HepG2 (cell line): Measurements from ENCODE around the gene C1orf35. TPM values are rescaled to one million over a fixed set of nuclear protein-coding genes. Genes with fewer than 3 reads are reported as not detected.

ENCODE experiments used
- CBX2 ChIP-seq, 2 experiments: fragments of 200-600 bp in 1 of 2; sonication (generic); formaldehyde crosslinking in 1 of 2; IDR thresholded peaks; 2 replicates each; pipeline versions ENCODE4 v1.7.0 to v1.8.1; 2018 to 2022; ENCODE audit warnings: low read depth in 2 of 2, low read length in 1 of 2, mild to moderate bottlenecking in 1 of 2, missing genetic modification reagents in 1 of 2
- DMAP1 ChIP-seq: IDR thresholded peaks from 2 replicates; pipeline ENCODE4 v1.6.1; 2016
- E2F5 ChIP-seq: sonication (generic); formaldehyde crosslinking; conservative IDR thresholded peaks from 2 replicates; pipeline ENCODE4 v1.4.0; 2020; ENCODE audit warnings: missing genetic modification reagents
- ELF3 ChIP-seq: IDR thresholded peaks from 2 replicates; pipeline ENCODE4 v1.6.1; 2016; ENCODE audit warnings: missing genetic modification reagents, missing compliant biosample characterization
- FOXP1 ChIP-seq, 2 experiments: fragments of 450-650 bp in 1 of 2; IDR thresholded peaks; 2 replicates each; pipeline ENCODE4 v1.6.1; 2017 to 2018; ENCODE audit warnings: antibody characterized with exemption in 1 of 2
- HNF1B ChIP-seq: sonication (generic); formaldehyde crosslinking; IDR thresholded peaks from 2 replicates; pipeline ENCODE4 v1.5.1; 2020; ENCODE audit warnings: mild to moderate bottlenecking, moderate library complexity, missing genetic modification reagents
- MEIS2 ChIP-seq: sonication (generic); formaldehyde crosslinking; IDR thresholded peaks from 2 replicates; pipeline ENCODE4 v1.9.0; 2021; ENCODE audit warnings: mild to moderate bottlenecking, missing genetic modification reagents
- MYC ChIP-seq: sonication (generic); formaldehyde crosslinking; IDR thresholded peaks from 2 replicates; pipeline ENCODE4 v1.9.0; 2021; ENCODE audit warnings: missing genetic modification reagents, borderline replicate concordance
- RARA ChIP-seq: IDR thresholded peaks from 2 replicates; pipeline ENCODE4 v1.6.1; 2016; ENCODE audit warnings: missing genetic modification reagents, missing compliant biosample characterization
- REPIN1 ChIP-seq: sonication (generic); formaldehyde crosslinking; IDR thresholded peaks from 2 replicates; pipeline ENCODE4 v1.8.0; 2022; ENCODE audit warnings: missing genetic modification reagents, low read depth, mild to moderate bottlenecking, borderline replicate concordance
- SALL2 ChIP-seq: sonication (generic); formaldehyde crosslinking; IDR thresholded peaks from 2 replicates; pipeline ENCODE4 v1.8.1; 2023; ENCODE audit warnings: mild to moderate bottlenecking, missing genetic modification reagents, inconsistent platforms
- SIX4 ChIP-seq: sonication (generic); formaldehyde crosslinking; IDR thresholded peaks from 2 replicates; pipeline ENCODE4 v1.4.0; 2020; ENCODE audit warnings: missing genetic modification reagents
- SOX5 ChIP-seq: IDR thresholded peaks from 2 replicates; pipeline ENCODE4 v1.6.1; 2016; ENCODE audit warnings: borderline replicate concordance
- STAG1 ChIP-seq: sonication (generic); formaldehyde crosslinking; IDR thresholded peaks from 2 replicates; pipeline ENCODE4 v1.4.0; 2020; ENCODE audit warnings: missing genetic modification reagents
- ZBTB2 ChIP-seq: sonication (generic); formaldehyde crosslinking; IDR thresholded peaks from 2 replicates; pipeline ENCODE4 v1.8.0; 2022; ENCODE audit warnings: low read depth, missing genetic modification reagents
- ZBTB21 ChIP-seq: sonication (generic); formaldehyde crosslinking; IDR thresholded peaks from 2 replicates; pipeline ENCODE4 v1.4.0; 2020; ENCODE audit warnings: missing genetic modification reagents
- ZFP36L1 ChIP-seq: sonication (generic); formaldehyde crosslinking; IDR thresholded peaks from 2 replicates; pipeline ENCODE4 v1.8.0; 2022; ENCODE audit warnings: mild to moderate bottlenecking, missing genetic modification reagents, moderate library complexity
- ZMYM4 ChIP-seq: sonication (generic); formaldehyde crosslinking; IDR thresholded peaks from 2 replicates; pipeline ENCODE4 v1.8.1; 2023; ENCODE audit warnings: mild to moderate bottlenecking, missing genetic modification reagents
- ZNF124 ChIP-seq: sonication (generic); formaldehyde crosslinking; IDR thresholded peaks from 2 replicates; pipeline ENCODE4 v1.4.0; 2020; ENCODE audit warnings: missing genetic modification reagents
- ZNF160 ChIP-seq: sonication (generic); formaldehyde crosslinking; IDR thresholded peaks from 2 replicates; pipeline ENCODE4 v1.8.0; 2022; ENCODE audit warnings: mild to moderate bottlenecking, inconsistent platforms, missing genetic modification reagents
- ZNF230 ChIP-seq: sonication (generic); formaldehyde crosslinking; IDR thresholded peaks from 2 replicates; pipeline ENCODE4 v1.4.0; 2020; ENCODE audit warnings: mild to moderate bottlenecking, missing genetic modification reagents
- ZNF296 ChIP-seq: sonication (generic); formaldehyde crosslinking; conservative IDR thresholded peaks from 2 replicates; pipeline ENCODE4 v1.5.0; 2020; ENCODE audit warnings: mild to moderate bottlenecking, missing genetic modification reagents
- ZNF563 ChIP-seq: sonication (generic); formaldehyde crosslinking; IDR thresholded peaks from 2 replicates; pipeline ENCODE4 v1.8.0; 2022; ENCODE audit warnings: mild to moderate bottlenecking, moderate library complexity, missing genetic modification reagents
- ZSCAN21 ChIP-seq: sonication (generic); formaldehyde crosslinking; IDR thresholded peaks from 2 replicates; pipeline ENCODE4 v1.8.0; 2022; ENCODE audit warnings: mild to moderate bottlenecking, missing genetic modification reagents, moderate library complexity, borderline replicate concordance
- ZSCAN29 ChIP-seq: sonication (generic); formaldehyde crosslinking; conservative IDR thresholded peaks from 2 replicates; pipeline ENCODE4 v1.4.0; 2020; ENCODE audit warnings: mild to moderate bottlenecking, missing genetic modification reagents
- polyA plus RNA-seq, 8 experiments: library from polyadenylated mRNA; depleted of rRNA in 3 of 8; stranded (reverse) in 7 of 8; unstranded in 1 of 8; fragments of >200 nt; fragmentation: Illumina TruSeq in 4 of 8; extraction: Trizol in 4 of 8; gene quantifications; 2 replicates each; pipeline versions ENCODE4 v1.2.1 to v1.2.3, GENCODE V29; 2011 to 2016; ENCODE audit warnings: low read depth in 4 of 8, missing spikeins in 1 of 8, mixed read lengths in 1 of 8; ENCODE audit not compliant: insufficient read depth in 1 of 8
- total RNA-seq, 5 experiments: library from RNA; depleted of rRNA; stranded (reverse); fragments of >200 nt; fragmentation: Illumina TruSeq; extraction: Trizol; gene quantifications; 2 replicates each; pipeline ENCODE4 v1.2.3, GENCODE V29; 2016; ENCODE audit warnings: low read depth in 1 of 5
- TF ChIP-seq, protein P1 (sequence below), 2 experiments: fragments of 450-650 bp in 1 of 2; sonication (generic) in 1 of 2; formaldehyde crosslinking; IDR thresholded peaks; 2 replicates each; pipeline versions ENCODE4 v1.5.0 to v1.8.0; 2020 to 2022; ENCODE audit warnings: mild to moderate bottlenecking in 1 of 2, missing genetic modification reagents in 1 of 2

Gene C1orf35
- total and polyA plus RNA-seq, 2 of the 13 experiments (the other 11 are each of a cell fraction or from before 2014, with no cell fraction given) = 8.1 to 19.3 TPM

DNA sequence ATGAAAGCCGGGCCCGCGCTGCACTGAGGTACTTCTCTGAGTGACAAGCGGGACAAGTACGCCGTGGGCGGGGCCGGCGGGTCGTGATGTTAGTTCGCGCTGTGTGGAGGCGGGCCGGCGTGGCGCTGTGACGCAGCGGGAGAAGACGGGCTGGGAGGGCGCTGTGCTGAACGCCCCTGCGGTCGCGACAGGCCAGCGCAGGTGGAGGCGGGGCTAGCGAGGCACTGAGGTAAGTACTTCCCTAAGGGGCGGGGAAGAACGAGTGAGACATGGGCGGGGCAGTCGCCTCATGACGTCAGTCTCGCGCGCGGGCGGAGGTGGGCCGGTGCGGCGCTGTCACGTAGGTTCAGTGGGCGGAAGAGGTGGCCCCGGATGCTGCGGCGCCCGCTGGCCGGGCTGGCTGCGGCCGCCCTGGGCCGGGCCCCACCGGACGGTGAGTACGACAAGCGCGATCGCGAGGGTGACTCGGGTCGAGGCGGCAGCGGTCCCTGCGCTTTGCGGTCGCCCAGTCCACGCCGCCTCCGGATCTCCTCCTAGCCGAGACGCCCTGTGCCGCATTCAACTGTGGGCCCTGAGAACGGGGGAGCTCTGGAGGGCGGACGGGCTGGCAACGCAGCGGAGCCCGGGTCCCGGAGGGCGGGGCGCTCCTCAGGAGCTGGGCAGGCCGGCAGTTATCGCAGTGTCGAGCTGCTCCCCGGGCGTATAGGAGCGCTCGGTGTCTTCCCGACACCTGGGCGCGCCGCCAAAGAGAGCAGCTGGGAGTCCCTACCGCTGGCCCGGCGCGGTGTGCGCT, 37.0 kb upstream of the C1orf35 start, which contains the start of gene GUK1 (continued):
- TF ChIP-seq ZFP36L1 (CRISPR knock-in tag) (peak; percentile 82; the same call in 1 of the 2 replicates), ZNF296 (CRISPR knock-in tag) (0 out of 2 replicates have a peak, but pooled peaks have one; percentile 26), SIX4 (CRISPR knock-in tag) (no peak), ZNF563 (peak; percentile 78), ZNF124 (no peak), ZMYM4 (CRISPR knock-in tag) (peak; percentile 97), DMAP1 (CRISPR knock-in tag) (peak; percentile 53; the same call in 1 of the 2 replicates), CBX2 (IDR thresholded peaks at IDR 0.05; ENCODE audit: low read depth, low read length) (peak; percentile 91; the same call in 1 of the 2 replicates), CBX2 (CRISPR knock-in tag; IDR thresholded peaks at IDR 0.05; ENCODE audit: low read depth) (no peak), REPIN1 (CRISPR knock-in tag) (no peak), MEIS2 (CRISPR knock-in tag) (peak; percentile 91; the same call in 1 of the 2 replicates), SALL2 (CRISPR knock-in tag) (peak; percentile 87), SOX5 (no peak), ZBTB21 (CRISPR knock-in tag) (peak; percentile 99), ZSCAN21 (CRISPR knock-in tag) (peak; percentile 99), MYC (CRISPR knock-in tag) (peak; percentile 81), ZNF160 (CRISPR knock-in tag) (0 out of 2 replicates have a peak, but pooled peaks have one; percentile 27), STAG1 (peak; percentile 33), ZNF230 (CRISPR knock-in tag) (peak; percentile 52; the same call in 1 of the 2 replicates), RARA (CRISPR knock-in tag) (no peak), E2F5 (CRISPR knock-in tag) (no peak), FOXP1 (IDR thresholded peaks at IDR 0.05) (no peak), FOXP1 (CRISPR knock-in tag; IDR thresholded peaks at IDR 0.05) (peak; percentile 33; the same call in 1 of the 2 replicates), ZSCAN29 (peak; percentile 63; the same call in 1 of the 2 replicates), HNF1B (CRISPR knock-in tag) (peak; percentile 87), ZBTB2 (CRISPR knock-in tag) (0 out of 2 replicates have a peak, but pooled peaks have one; percentile 19), ELF3 (CRISPR knock-in tag) (peak; percentile 77)
- TF ChIP-seq, protein P1, sequence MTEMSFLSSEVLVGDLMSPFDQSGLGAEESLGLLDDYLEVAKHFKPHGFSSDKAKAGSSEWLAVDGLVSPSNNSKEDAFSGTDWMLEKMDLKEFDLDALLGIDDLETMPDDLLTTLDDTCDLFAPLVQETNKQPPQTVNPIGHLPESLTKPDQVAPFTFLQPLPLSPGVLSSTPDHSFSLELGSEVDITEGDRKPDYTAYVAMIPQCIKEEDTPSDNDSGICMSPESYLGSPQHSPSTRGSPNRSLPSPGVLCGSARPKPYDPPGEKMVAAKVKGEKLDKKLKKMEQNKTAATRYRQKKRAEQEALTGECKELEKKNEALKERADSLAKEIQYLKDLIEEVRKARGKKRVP (CRISPR knock-in tag; IDR thresholded peaks at IDR 0.05) = no peak
